Gastrocnemius medialis (tissue), 4 donors: ENCODE results near the gene NCAM2. TPM values are rescaled to one million over a fixed set of nuclear protein-coding genes. Genes with fewer than 3 reads are reported as not detected.

ENCODE experiments used
- ATAC-seq, 2 donors: fragments of 150-250 bp; one replicate each; pipeline ENCODE4 v1.9.1; 2016
- DNase-seq, 2 donors: peaks; one replicate each; pipeline ENCODE4 v3.0.0-alpha.2; 2019
- H3K27ac ChIP-seq, 4 donors: fragments of 200-600 bp; sonication (generic); 1 replicate in 1 of 4; 2 replicates in 3 of 4; pipeline ENCODE4 v1.5.1; 2016 to 2018; ENCODE audit warnings: mild to moderate bottlenecking in 2 of 4, moderate library complexity in 1 of 4
- H3K27me3 ChIP-seq, 3 donors: fragments of 200-600 bp; sonication (generic) in 2 of 3; 1 replicate in 1 of 3; 2 replicates in 2 of 3; pipeline versions ENCODE4 v1.5.1 to v1.6.0; 2016 to 2019; ENCODE audit warnings: mild to moderate bottlenecking in 1 of 3, moderate library complexity in 1 of 3
- H3K36me3 ChIP-seq, 2 donors: fragments of 200-600 bp; sonication (generic) in 1 of 2; one replicate each; pipeline ENCODE4 v1.5.1; 2017 to 2018
- H3K4me1 ChIP-seq, 2 donors: fragments of 200-600 bp; sonication (generic) in 1 of 2; one replicate each; pipeline ENCODE4 v1.5.1; 2016 to 2017; ENCODE audit warnings: mild to moderate bottlenecking in 2 of 2
- H3K4me3 ChIP-seq, 4 donors: fragments of 200-600 bp; sonication (generic) in 3 of 4; 1 replicate in 1 of 4; 2 replicates in 3 of 4; pipeline ENCODE4 v1.5.1; 2016 to 2019; ENCODE audit warnings: mild to moderate bottlenecking in 2 of 4
- H3K9me3 ChIP-seq, 3 donors: fragments of 200-600 bp; sonication (generic) in 2 of 3; 1 replicate in 1 of 3; 2 replicates in 2 of 3; pipeline ENCODE4 v1.5.1; 2016 to 2019
- POLR2A ChIP-seq, 2 donors: fragments of 450-650 bp; IDR thresholded peaks; one replicate each; pipeline ENCODE4 v1.6.1; 2017; ENCODE audit warnings: antibody characterized with exemption in 2 of 2, mild to moderate bottlenecking in 2 of 2, moderate library complexity in 2 of 2
- in situ Hi-C, 4 donors: fragments of 200-750 bp; cut with MboI; loops; one replicate each; pipeline versions ENCODE4 v1.15.0 to v1.8.0; 2017; ENCODE audit warnings: low sequenced_read_pairs in 4 of 4
- intact Hi-C: fragments of 100-400 bp; cut with DNase I; formaldehyde crosslinking; loops from one replicate; pipeline ENCODE4 v1.15.1; 2023; ENCODE audit warnings: low total_unique reads
- total RNA-seq, 4 donors: library from RNA; depleted of rRNA; stranded (reverse); fragments of >200 nt; gene quantifications; one replicate each; pipeline versions ENCODE4 v1.1.0 to v1.2.3, GENCODE V29; 2016
- TF ChIP-seq, protein P1 (sequence below), 5 experiments: fragments of 450-650 bp in 3 of 5; fragments of 200-600 bp in 2 of 5; sonication (generic) in 2 of 5; IDR thresholded peaks in 4 of 5; conservative IDR thresholded peaks in 1 of 5; 1 replicate in 4 of 5; 2 replicates in 1 of 5; pipeline ENCODE4 v1.5.1; 2016 to 2019; ENCODE audit warnings: antibody characterized with exemption in 5 of 5, mild to moderate bottlenecking in 3 of 5, moderate library complexity in 3 of 5

Gene NCAM2
- total RNA-seq, 4 donors from 2014 or later, result 0.07 to 1.9 (median 0.65) TPM

DNA sequence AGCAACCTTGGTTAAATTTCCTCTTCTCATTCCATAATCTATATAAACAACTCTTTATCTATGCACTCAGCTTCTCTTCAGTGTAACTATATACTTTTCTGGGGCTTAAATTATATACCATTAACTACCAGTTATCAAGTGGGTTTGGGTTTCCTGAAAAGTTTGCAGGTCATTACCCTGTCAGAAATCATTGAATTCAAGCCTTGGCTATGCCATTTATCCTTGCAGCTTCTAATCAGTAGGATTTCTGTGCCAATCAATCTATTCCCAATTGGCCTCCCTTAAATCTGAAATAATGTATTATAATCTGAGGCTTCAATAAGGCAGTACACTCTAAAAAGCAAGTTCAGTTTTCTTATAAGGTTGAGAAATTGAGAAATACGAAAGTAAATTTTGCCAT, 466.5 kb downstream of the NCAM2 start:
- H3K4me1 ChIP-seq, result no peaks in the 10 kb centered on the region
- H3K27me3 ChIP-seq, result no peaks in the 10 kb centered on the region
- intact Hi-C loops (no loop called here), in situ Hi-C loops (no loop called here)
- no peak for ATAC-seq
- no peak overlapping the region for H3K27ac ChIP-seq
- no peak for TF ChIP-seq POLR2A (IDR thresholded peaks at IDR 0.05)
- TF ChIP-seq, protein P1, sequence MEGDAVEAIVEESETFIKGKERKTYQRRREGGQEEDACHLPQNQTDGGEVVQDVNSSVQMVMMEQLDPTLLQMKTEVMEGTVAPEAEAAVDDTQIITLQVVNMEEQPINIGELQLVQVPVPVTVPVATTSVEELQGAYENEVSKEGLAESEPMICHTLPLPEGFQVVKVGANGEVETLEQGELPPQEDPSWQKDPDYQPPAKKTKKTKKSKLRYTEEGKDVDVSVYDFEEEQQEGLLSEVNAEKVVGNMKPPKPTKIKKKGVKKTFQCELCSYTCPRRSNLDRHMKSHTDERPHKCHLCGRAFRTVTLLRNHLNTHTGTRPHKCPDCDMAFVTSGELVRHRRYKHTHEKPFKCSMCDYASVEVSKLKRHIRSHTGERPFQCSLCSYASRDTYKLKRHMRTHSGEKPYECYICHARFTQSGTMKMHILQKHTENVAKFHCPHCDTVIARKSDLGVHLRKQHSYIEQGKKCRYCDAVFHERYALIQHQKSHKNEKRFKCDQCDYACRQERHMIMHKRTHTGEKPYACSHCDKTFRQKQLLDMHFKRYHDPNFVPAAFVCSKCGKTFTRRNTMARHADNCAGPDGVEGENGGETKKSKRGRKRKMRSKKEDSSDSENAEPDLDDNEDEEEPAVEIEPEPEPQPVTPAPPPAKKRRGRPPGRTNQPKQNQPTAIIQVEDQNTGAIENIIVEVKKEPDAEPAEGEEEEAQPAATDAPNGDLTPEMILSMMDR (IDR thresholded peaks at IDR 0.05 in 4 of 5, conservative IDR thresholded peaks at IDR 0.05 in 1 of 5), result no peak
- H3K4me3 ChIP-seq, result no peak overlapping the region
- H3K36me3 ChIP-seq, result no peaks in the 10 kb centered on the region
- no peak for DNase-seq
- no peaks in the 10 kb centered on the region for H3K9me3 ChIP-seq

GRCh38 chr21:21466752-21467151, 468.5 kb downstream of the NCAM2 start:
- Histone ChIP-seq H3K27me3 (no peaks in the 10 kb centered on the region), H3K4me3 (no peak overlapping the region), H3K4me1 (no peaks in the 10 kb centered on the region), H3K9me3 (no peaks in the 10 kb centered on the region), H3K27ac (no peak overlapping the region), H3K36me3 (no peaks in the 10 kb centered on the region)
- in situ Hi-C loops (no loop called here), intact Hi-C loops (no loop called here)
- DNase-seq, result no peak
- ATAC-seq, result no peak
- TF ChIP-seq POLR2A (IDR thresholded peaks at IDR 0.05), result no peak
- TF ChIP-seq, protein P1 (IDR thresholded peaks at IDR 0.05 in 4 of 5, conservative IDR thresholded peaks at IDR 0.05 in 1 of 5), result no peak

DNA sequence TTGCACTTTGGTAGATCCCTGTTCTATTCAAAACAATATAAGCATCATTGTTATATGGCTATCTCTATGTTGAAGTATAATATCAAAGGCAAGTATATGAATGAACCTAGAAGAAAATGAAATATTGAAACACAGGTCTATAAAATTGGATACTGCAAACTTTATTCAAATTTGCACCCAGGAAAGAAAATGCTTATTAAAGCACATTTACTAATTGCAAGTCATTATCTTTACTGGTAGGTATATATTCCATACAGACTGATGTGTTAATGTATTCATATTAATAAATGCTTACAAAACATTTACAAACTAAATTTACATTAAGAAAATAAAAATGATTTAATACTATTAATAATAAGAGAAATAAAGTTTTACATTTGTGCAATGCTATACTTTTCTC, 469.8 kb downstream of the NCAM2 start:
- no peak overlapping the region for H3K27ac ChIP-seq
- DNase-seq, result no peak
- no peaks in the 10 kb centered on the region for H3K9me3 ChIP-seq
- ATAC-seq, result no peak
- no peaks in the 10 kb centered on the region for H3K36me3 ChIP-seq
- TF ChIP-seq, protein P1 (IDR thresholded peaks at IDR 0.05 in 4 of 5, conservative IDR thresholded peaks at IDR 0.05 in 1 of 5), result no peak
- no peak for TF ChIP-seq POLR2A (IDR thresholded peaks at IDR 0.05)
- intact Hi-C loops, result no loop called here
- H3K27me3 ChIP-seq, result no peaks in the 10 kb centered on the region
- no peak overlapping the region for H3K4me3 ChIP-seq
- in situ Hi-C loops, result no loop called here
- H3K4me1 ChIP-seq, result no peaks in the 10 kb centered on the region

DNA sequence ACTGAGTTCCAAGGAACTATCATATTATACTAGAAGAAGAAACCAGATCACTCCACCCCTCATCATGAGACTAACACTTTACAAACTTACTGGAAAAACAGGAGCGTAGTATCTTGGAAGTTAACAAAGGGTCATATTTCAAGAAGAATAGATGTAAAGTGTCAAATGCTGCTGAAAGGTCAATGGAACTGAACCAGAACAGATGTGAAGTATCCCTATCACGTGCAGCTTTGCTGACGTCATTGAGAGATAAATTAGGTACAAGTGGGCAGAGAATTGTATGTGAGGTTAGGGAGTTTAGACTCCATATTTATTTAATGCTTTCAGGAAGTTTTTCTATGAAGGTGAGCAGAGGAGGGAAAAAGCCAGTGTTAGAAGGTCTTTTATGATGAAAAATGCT, 483.0 kb downstream of the NCAM2 start:
- ATAC-seq, result no peak
- H3K4me3 ChIP-seq, result no peak overlapping the region
- in situ Hi-C loops (no loop called here), intact Hi-C loops (no loop called here)
- DNase-seq, result no peak
- H3K27ac ChIP-seq, result no peak overlapping the region
- no peaks in the 10 kb centered on the region for H3K27me3 ChIP-seq
- no peaks in the 10 kb centered on the region for H3K36me3 ChIP-seq
- no peaks in the 10 kb centered on the region for H3K4me1 ChIP-seq
- TF ChIP-seq, protein P1 (IDR thresholded peaks at IDR 0.05 in 4 of 5, conservative IDR thresholded peaks at IDR 0.05 in 1 of 5), result no peak
- TF ChIP-seq POLR2A (IDR thresholded peaks at IDR 0.05), result no peak
- H3K9me3 ChIP-seq, result no peaks in the 10 kb centered on the region

DNA sequence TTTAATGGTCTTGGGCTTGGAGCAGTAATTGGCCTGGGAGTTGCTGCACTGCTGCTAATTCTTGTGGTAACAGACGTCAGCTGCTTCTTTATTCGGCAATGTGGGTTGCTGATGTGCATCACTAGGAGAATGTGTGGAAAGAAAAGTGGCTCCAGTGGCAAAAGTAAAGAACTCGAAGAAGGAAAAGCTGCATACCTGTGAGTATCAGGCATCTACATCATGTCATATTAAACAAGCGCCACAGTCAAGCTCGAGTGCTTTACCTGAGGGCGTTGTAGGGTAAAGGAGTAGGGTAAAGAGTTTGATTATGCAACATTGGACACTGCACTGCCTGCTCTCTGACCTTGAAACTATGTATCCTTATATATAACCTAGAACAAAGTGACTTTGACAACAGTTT, 510.6 kb downstream of the NCAM2 start:
- Histone ChIP-seq H3K36me3 (no peaks in the 10 kb centered on the region), H3K27ac (no peak overlapping the region), H3K27me3 (no peaks in the 10 kb centered on the region), H3K4me1 (no peaks in the 10 kb centered on the region), H3K9me3 (no peaks in the 10 kb centered on the region), H3K4me3 (no peak overlapping the region)
- no peak for ATAC-seq
- intact Hi-C loops, result no loop called here
- DNase-seq, result no peak
- TF ChIP-seq POLR2A (IDR thresholded peaks at IDR 0.05), result no peak
- TF ChIP-seq, protein P1 (IDR thresholded peaks at IDR 0.05 in 4 of 5, conservative IDR thresholded peaks at IDR 0.05 in 1 of 5), result no peak
- in situ Hi-C loops, result no loop called here
